Astrocyte (in vitro differentiated cells and primary cell): ENCODE results near the gene FMN1. TPM values are rescaled to one million over a fixed set of nuclear protein-coding genes. Genes with fewer than 3 reads are reported as not detected.

ENCODE experiments used
- DNase-seq: peaks from one replicate; pipeline ENCODE4 v3.0.0-alpha.2; 2010; ENCODE audit warnings: low read depth
- FAIRE-seq: peaks from 2 replicates; lab custom pipeline; 2011; peaks lifted over from hg19 to GRCh38; lab: Jason Lieb, UNC
- H2AFZ ChIP-seq: 2 replicates; pipeline ENCODE4 v1.6.0; 2012; ENCODE audit warnings: low read depth, low read length, inconsistent platforms
- H3K27ac ChIP-seq: 2 replicates; pipeline ENCODE4 v1.5.1; 2011; ENCODE audit warnings: low read depth, low read length, inconsistent platforms
- H3K27me3 ChIP-seq: 2 replicates; pipeline ENCODE4 v1.6.0; 2011; ENCODE audit warnings: low read length, inconsistent platforms; ENCODE audit not compliant: insufficient read depth
- H3K36me3 ChIP-seq: 2 replicates; pipeline ENCODE4 v1.5.1; 2011; ENCODE audit warnings: low read length, inconsistent platforms; ENCODE audit not compliant: insufficient read depth
- H3K4me1 ChIP-seq: 2 replicates; pipeline ENCODE4 v1.5.1; 2011; ENCODE audit warnings: low read length, inconsistent platforms; ENCODE audit not compliant: insufficient read depth
- H3K4me2 ChIP-seq: 2 replicates; pipeline ENCODE4 v1.6.0; 2012; ENCODE audit warnings: low read length, inconsistent platforms
- H3K4me3 ChIP-seq: 2 replicates; pipeline ENCODE4 v1.5.1; 2011; ENCODE audit warnings: low read depth, mild to moderate bottlenecking, low read length, inconsistent platforms; ENCODE audit not compliant: insufficient read depth
- H3K79me2 ChIP-seq: 2 replicates; pipeline ENCODE4 v1.6.0; 2012; ENCODE audit warnings: mild to moderate bottlenecking, low read length, inconsistent platforms; ENCODE audit not compliant: insufficient read depth
- H3K9ac ChIP-seq: 2 replicates; pipeline ENCODE4 v1.6.0; 2012; ENCODE audit warnings: mild to moderate bottlenecking, low read length, inconsistent platforms
- H3K9me3 ChIP-seq: 2 replicates; pipeline ENCODE4 v1.5.1; 2012; ENCODE audit warnings: low read depth, mild to moderate bottlenecking, low read length, inconsistent platforms; ENCODE audit not compliant: insufficient read depth
- H4K20me1 ChIP-seq: 2 replicates; pipeline ENCODE4 v1.6.0; 2012; ENCODE audit warnings: low read length, inconsistent platforms; ENCODE audit not compliant: insufficient read depth
- H3K27ac Mint-ChIP-seq: one replicate; pipeline ENCODE4 v1.8.0; 2021; ENCODE audit warnings: mild to moderate bottlenecking, mixed read lengths; ENCODE audit not compliant: unreplicated experiment
- H3K27me3 Mint-ChIP-seq: one replicate; pipeline ENCODE4 v1.8.0; 2021; ENCODE audit warnings: low read depth, mixed read lengths; ENCODE audit not compliant: unreplicated experiment
- H3K36me3 Mint-ChIP-seq: one replicate; pipeline ENCODE4 v1.8.0; 2021; ENCODE audit warnings: low read depth, mixed read lengths; ENCODE audit not compliant: unreplicated experiment
- H3K4me1 Mint-ChIP-seq: one replicate; pipeline ENCODE4 v1.8.0; 2021; ENCODE audit warnings: low read depth, mixed read lengths; ENCODE audit not compliant: unreplicated experiment
- H3K4me3 Mint-ChIP-seq: one replicate; pipeline ENCODE4 v1.8.0; 2021; ENCODE audit warnings: mild to moderate bottlenecking, moderate library complexity, mixed read lengths; ENCODE audit not compliant: unreplicated experiment
- H3K9me3 Mint-ChIP-seq: one replicate; pipeline ENCODE4 v1.8.0; 2021; ENCODE audit warnings: mild to moderate bottlenecking, mixed read lengths; ENCODE audit not compliant: unreplicated experiment
- EZH2 ChIP-seq: IDR thresholded peaks from 2 replicates; pipeline ENCODE4 v1.6.1; 2012; ENCODE audit warnings: mild to moderate bottlenecking, low read length, inconsistent platforms; ENCODE audit not compliant: insufficient read depth
- total RNA-seq: library from RNA; stranded (reverse); gene quantifications from 2 replicates; pipeline ENCODE4 v1.2.1, GENCODE V29; 2021
- TF ChIP-seq, protein P1 (sequence below): IDR thresholded peaks from 2 replicates; pipeline ENCODE4 v1.5.1; 2011; ENCODE audit warnings: low read depth, mild to moderate bottlenecking, inconsistent platforms, low read length, moderate library complexity; ENCODE audit not compliant: insufficient read depth

The FMN1 gene
- total RNA-seq, 1 donor from 2014 or later: 5.3 TPM

GRCh38 chr15:33008284-33008995, 186.1 kb downstream of the FMN1 start:
- Histone ChIP-seq H3K9ac (peak overlapping the region; percentile 64), H3K27ac (peak overlapping the region; percentile 65), H3K27me3 (no peaks in the 10 kb centered on the region), H3K4me3 (no peak overlapping the region), H3K9me3 (no peaks in the 10 kb centered on the region), H3K79me2 (no peaks in the 10 kb centered on the region), H3K36me3 (no peaks in the 10 kb centered on the region), H4K20me1 (no peaks in the 10 kb centered on the region), H3K4me1 (peaks cover 28% of the 10 kb centered on the region), H3K4me2 (peak overlapping the region; percentile 65), H2AFZ (no peak overlapping the region)
- Mint-ChIP-seq H3K4me1 (peaks cover 44% of the 10 kb centered on the region), H3K9me3 (peaks cover 5% of the 10 kb centered on the region), H3K27ac (peak overlapping the region; percentile 98), H3K27me3 (no peaks in the 10 kb centered on the region), H3K4me3 (no peak overlapping the region), H3K36me3 (peaks cover 1% of the 10 kb centered on the region)
- TF ChIP-seq EZH2: no peak
- TF ChIP-seq, protein P1, sequence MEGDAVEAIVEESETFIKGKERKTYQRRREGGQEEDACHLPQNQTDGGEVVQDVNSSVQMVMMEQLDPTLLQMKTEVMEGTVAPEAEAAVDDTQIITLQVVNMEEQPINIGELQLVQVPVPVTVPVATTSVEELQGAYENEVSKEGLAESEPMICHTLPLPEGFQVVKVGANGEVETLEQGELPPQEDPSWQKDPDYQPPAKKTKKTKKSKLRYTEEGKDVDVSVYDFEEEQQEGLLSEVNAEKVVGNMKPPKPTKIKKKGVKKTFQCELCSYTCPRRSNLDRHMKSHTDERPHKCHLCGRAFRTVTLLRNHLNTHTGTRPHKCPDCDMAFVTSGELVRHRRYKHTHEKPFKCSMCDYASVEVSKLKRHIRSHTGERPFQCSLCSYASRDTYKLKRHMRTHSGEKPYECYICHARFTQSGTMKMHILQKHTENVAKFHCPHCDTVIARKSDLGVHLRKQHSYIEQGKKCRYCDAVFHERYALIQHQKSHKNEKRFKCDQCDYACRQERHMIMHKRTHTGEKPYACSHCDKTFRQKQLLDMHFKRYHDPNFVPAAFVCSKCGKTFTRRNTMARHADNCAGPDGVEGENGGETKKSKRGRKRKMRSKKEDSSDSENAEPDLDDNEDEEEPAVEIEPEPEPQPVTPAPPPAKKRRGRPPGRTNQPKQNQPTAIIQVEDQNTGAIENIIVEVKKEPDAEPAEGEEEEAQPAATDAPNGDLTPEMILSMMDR: no peak
- FAIRE-seq (peak; percentile 78), DNase-seq (peak; percentile 98)

DNA sequence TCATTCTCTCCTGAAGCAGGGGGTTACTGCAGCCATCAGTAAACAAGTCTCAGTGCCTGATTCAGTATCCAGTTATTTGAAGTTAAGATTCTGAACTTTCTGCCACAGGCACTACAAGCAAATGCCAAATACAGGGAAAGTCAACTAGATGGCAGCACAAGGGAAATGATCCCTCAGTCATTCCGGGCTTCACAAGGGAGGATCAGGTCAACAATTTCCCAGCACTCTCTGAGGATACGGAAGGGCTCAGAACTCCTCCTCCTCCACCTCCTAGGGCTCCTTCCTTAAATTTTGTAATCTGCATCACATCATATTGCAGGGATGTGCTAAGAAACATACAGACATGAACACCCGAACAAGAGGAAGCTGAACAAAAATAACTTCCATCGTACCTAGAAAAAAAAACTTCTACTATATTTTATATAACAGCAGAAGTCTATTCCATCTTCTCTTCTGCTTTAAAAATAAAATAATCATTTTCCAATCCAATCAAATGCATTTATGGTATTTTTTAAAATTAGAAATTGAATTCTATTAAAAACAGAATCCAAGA, 187.1 kb downstream of the FMN1 start:
- peaks cover 42% of the 10 kb centered on the region for H3K4me1 Mint-ChIP-seq
- peak overlapping the region; percentile 46 for H3K4me3 Mint-ChIP-seq
- no peaks in the 10 kb centered on the region for H3K27me3 Mint-ChIP-seq
- peak; percentile 49 for DNase-seq
- TF ChIP-seq, protein P1: peak; percentile 22
- no peak for TF ChIP-seq EZH2
- peak overlapping the region; percentile 65 for H3K4me2 ChIP-seq
- no peaks in the 10 kb centered on the region for H3K27me3 ChIP-seq
- H3K79me2 ChIP-seq: no peaks in the 10 kb centered on the region
- H3K36me3 Mint-ChIP-seq: peaks cover 1% of the 10 kb centered on the region
- peak overlapping the region; percentile 94 for H3K27ac Mint-ChIP-seq
- peaks cover 28% of the 10 kb centered on the region for H3K4me1 ChIP-seq
- H3K4me3 ChIP-seq: no peak overlapping the region
- peaks cover 3% of the 10 kb centered on the region for H3K9me3 Mint-ChIP-seq
- H2AFZ ChIP-seq: no peak overlapping the region
- H3K36me3 ChIP-seq: no peaks in the 10 kb centered on the region
- no peaks in the 10 kb centered on the region for H3K9me3 ChIP-seq
- H3K27ac ChIP-seq: peak overlapping the region; percentile 65
- H4K20me1 ChIP-seq: no peaks in the 10 kb centered on the region
- FAIRE-seq: peak; percentile 83
- H3K9ac ChIP-seq: peak overlapping the region; percentile 64

- DNase-seq: no peak
- Histone ChIP-seq H3K36me3 (no peaks in the 10 kb centered on the region), H3K27ac (no peak overlapping the region), H3K9ac (no peak overlapping the region), H3K9me3 (no peaks in the 10 kb centered on the region), H3K4me2 (no peak overlapping the region), H3K79me2 (no peaks in the 10 kb centered on the region), H3K27me3 (no peaks in the 10 kb centered on the region), H3K4me3 (no peak overlapping the region), H4K20me1 (no peaks in the 10 kb centered on the region), H3K4me1 (peaks cover 28% of the 10 kb centered on the region), H2AFZ (no peak overlapping the region)
- Mint-ChIP-seq H3K27me3 (no peaks in the 10 kb centered on the region), H3K4me1 (peaks cover 50% of the 10 kb centered on the region), H3K36me3 (peaks cover 1% of the 10 kb centered on the region), H3K4me3 (no peak overlapping the region), H3K9me3 (peaks cover 3% of the 10 kb centered on the region), H3K27ac (peak overlapping the region; percentile 23)
- FAIRE-seq: no peak
- TF ChIP-seq, protein P1: no peak
- TF ChIP-seq EZH2: no peak
Observed at GRCh38 chr15:33005582-33005981, 188.9 kb downstream of the FMN1 start.
